NCI-H524 (cell line): ENCODE data around the gene KCNQ5.
A peak's percentile ranks its signal among the peaks of the same experiment; 100 is the strongest.
"Not testable (repeated sequence)": the region's sequence is repeated elsewhere in the genome, so short reads cannot be mapped to it uniquely, and the experiment has no call there.

ENCODE experiments used
- DNase-seq, 2 experiments: peaks; one replicate each; lab custom pipeline; 2025; lab: John Stamatoyannopoulos, UW

KCNQ5 gene

DNA sequence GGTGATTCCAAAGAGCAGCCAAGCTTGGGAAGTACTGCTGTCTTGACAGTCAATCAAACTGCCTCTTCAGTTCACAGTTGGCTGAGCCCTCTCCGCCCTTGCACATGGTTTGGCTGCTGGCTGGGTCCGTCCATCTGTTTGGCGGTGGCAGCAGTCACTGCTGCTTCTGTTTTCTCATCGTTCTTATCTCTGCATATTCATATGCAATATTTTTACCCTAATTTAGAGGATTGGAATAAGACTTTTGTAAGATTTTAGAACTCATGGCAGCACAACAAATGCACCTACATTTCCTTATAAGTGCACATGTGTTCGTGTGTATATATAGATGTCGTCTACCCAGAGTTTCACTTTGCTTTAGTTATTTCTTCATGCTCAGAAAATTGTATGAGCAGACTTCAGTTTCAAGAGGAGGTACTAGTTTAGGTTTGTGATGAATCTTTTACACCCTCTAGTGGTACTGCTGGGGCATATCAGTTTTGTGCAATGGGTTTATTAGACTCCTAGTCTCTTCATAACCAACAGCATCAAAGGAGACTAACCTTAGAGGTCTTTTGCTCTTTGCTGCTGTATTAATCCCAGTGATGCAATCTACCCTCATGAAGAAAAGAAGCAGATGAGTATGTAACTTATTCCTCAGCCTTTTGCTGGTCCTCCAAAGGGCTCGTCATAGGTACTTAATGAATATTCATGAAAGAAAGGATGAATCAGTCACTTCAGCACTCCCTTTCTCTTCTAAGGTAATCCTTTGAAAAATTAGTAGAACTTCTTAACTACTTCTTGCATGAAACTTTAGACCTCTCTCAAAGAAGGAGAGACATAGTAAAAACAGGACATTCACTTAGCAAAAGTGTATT lies 559.1 kb downstream of the KCNQ5 start:
- peak; percentile 89 to 94 for DNase-seq

DNA sequence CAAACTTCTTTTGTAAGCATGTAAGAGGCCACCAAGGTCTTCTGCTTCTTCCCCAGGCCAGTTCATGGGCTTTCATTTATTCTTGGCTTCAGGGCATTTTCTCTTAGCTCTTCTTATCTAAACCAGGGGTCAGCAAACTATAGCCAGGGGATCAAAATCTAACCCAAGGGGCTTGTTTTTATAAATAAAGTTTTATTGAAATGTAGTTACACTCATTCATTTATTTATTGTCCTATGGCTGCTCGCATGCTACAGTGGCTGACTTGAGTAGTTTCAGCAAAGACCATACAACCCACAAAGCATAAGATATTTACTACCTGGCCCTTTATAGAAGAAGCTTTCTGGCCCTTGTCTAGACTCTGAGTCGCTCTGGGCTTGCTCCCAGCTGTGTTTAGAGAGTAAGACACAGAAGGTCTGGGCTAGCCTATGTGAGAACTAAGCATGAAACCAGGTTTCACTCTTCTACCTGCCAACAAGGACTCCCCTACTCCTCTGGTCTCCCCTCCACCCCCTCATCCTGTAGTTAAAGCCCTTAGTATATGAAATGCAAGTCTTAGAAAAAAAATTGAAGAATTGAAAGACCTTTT lies 560.2 kb downstream of the KCNQ5 start:
- no peak for DNase-seq

DNA sequence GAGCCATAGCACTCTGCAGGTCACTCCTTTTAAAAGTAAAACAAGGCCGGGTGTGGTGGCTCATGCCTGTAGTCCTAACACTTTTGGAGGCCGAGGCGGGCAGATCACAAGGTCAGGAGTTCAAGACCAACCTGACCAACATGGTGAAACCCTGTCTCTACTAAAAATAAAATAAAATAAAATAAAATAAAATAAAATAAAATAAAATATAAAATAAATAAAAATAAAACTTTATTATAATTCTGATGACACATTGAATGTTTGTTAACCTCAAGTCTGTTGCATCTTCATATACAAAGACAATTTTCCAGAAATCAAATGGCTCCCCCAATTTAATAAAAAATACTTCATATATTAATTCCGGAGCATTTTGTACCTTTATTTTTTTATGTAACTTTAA lies 571.4 kb downstream of the KCNQ5 start:
- not testable (repeated sequence) for DNase-seq

DNA sequence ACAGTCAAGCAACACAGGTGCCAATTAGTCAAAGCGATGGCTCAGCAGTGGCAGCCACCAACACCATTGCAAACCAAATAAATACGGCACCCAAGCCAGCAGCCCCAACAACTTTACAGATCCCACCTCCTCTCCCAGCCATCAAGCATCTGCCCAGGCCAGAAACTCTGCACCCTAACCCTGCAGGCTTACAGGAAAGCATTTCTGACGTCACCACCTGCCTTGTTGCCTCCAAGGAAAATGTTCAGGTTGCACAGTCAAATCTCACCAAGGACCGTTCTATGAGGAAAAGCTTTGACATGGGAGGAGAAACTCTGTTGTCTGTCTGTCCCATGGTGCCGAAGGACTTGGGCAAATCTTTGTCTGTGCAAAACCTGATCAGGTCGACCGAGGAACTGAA lies 572.9 kb downstream of the KCNQ5 start:
- DNase-seq, result no peak

DNA sequence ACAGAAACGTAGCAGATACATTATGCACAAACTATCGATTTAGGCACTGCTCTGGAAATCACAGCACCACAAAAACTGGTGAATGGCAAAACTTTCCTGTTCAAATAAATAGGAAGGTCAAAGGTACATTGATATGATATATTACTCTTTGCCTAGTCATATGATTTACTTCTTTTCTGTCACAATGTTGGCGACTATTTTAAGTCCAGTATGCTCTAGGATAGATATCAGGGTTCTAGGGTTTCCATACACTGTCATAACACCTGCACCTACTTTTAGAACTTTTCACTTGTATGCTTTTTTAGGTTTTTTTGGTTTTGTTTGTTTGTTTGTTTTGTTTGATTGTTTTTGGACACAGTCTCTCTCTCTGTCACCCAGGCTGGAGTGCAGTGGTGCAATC lies 578.4 kb downstream of the KCNQ5 start:
- DNase-seq, result no peak

DNA sequence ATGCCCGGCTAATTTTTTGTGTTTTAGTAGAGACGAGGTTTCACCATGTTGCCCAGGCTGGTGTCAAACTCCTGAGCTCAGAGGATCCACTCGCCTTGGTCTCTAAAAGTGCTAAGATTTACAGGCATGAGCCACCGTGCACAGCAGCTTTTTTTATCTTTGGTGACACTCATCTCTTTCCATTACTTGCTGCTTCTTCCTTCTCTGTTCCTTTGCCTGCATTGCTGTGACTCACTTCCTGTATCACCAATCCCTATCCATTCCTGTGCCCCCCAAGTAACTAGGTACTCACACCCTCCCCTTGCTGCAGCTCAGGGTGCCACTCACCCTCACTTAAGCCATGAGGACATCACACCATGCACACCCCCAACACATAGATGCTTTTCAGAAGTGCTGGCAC lies 578.9 kb downstream of the KCNQ5 start:
- DNase-seq, result no peak

DNA sequence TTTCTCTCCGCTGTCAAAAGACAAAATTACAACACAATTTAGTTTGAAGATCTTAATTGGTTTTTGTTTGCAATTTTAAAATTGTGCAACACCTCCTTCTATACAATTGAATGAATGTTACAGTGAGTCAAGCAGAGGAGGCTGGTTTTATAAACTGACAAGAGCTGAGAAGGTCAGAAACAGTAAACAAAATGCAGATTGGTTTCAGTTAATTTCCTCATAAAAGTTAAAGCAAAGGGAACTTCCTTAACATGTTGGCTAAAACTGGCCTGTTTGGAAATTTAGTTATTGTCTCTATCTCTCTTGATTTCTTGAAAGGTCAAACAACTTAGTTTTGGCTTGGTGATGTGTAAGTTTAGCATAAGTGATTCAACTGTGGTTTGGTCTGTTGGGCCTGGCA lies 581.2 kb downstream of the KCNQ5 start:
- no peak for DNase-seq

DNA sequence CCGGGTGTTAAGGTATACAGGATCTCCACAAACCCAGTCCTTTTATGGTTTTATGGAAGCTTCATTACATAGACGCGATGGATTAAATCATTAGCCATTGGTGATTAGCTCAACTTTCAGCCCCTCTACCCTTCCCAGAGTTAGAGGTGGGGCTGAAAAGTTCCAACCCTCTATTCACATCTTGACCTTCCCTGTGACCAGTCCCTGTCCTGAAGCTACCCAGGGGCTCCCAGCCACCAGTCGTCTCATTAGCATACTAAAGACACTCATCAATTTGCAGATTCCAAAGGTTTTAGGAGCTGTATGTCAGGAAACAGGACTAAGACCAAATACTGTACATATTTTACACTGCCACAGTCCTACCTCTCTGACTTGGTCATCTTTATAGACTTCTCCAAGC lies 582.4 kb downstream of the KCNQ5 start:
- DNase-seq, result no peak

DNA sequence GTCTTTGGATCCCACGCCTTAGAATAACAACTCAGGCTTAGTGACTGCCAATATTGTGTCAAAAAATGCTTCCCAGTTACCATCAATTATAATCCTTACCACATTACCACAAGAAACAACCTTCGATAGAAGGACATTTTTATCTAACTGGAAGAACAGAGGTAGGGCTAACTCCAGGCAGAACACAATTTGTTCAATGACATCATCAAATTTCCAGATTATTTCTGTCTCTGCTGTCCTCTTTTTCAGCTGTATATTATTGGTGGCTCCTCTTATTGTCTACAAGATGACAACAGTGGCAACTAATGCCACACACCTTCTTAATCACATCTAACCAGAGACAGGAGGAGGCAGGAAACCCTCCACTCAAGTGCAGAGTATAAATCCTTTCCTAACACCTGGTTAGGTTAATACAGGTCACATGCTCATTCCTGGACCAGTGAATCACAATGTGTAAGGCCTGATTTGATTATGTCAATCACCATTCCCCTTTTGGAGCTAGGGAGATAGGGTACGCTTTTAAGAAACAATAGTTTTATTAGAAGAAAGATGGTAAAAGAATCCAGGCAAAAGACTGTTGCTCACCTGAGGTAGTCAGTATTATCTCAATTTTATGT lies 585.5 kb downstream of the KCNQ5 start:
- peak in 1 of 2 experiments; percentile 4 for DNase-seq

DNA sequence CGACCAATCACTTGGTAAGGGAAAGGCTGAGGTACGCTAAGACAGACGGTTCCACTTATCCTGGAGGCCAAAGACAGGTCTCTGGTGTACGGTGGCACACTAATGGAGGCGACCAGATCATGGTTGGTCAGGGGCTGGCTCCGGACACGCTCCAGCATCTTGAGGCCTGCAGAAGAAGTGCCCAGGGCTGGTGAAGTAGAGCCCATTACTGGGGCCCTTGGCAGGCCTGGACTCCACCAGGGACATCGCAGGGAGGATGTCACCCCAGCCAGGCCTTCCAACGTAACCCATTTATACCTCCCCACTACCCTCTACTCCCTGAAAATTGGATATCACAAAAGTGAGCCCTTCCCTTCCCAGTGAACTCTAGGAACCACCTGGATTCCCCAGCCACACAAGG lies 587.3 kb downstream of the KCNQ5 start:
- DNase-seq, result no peak

DNA sequence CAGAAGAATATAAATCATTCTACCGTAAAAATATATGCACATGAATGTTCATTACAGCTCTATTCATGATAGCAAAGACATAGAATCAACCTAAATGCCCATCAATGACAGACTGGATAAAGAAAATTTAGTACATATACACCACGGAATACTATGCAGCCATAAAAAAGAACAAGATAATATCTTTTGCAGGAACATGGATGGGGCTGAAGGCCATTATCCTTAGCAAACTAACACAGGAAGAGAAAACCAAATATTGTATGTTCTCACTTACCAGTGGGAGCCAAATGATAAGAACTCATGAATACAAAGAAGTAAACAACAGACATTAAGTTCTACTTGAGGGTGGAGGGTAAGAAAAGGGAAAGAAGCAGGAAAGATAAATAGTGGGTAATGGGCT lies 595.0 kb downstream of the KCNQ5 start:
- no peak for DNase-seq

DNA sequence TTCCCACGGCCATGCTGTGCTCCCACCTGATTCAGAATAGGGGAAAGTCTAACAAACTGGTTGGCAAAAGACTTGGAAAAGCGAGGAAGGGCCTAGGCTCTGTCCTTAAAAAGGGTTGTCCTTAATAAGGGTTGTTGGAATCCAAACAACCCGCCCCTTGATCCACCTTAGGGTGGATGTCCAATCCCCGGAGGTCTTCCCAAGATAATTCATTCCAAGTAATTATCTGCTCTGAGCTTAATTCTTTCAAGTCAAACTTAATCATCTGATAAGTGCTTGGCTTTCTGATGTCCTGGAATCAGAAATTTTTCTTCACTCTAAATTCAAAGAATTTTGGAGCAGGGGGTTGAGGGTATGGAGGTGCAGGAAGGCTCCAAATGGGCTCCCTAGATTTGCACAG lies 603.5 kb downstream of the KCNQ5 start, which contains the start of gene KHDC1L:
KHDC1L (minus strand) TSS at position 101 of the 400 bp plus-strand sequence; CDS start at position 13, 88 bp downstream.
- no peak for DNase-seq

DNA sequence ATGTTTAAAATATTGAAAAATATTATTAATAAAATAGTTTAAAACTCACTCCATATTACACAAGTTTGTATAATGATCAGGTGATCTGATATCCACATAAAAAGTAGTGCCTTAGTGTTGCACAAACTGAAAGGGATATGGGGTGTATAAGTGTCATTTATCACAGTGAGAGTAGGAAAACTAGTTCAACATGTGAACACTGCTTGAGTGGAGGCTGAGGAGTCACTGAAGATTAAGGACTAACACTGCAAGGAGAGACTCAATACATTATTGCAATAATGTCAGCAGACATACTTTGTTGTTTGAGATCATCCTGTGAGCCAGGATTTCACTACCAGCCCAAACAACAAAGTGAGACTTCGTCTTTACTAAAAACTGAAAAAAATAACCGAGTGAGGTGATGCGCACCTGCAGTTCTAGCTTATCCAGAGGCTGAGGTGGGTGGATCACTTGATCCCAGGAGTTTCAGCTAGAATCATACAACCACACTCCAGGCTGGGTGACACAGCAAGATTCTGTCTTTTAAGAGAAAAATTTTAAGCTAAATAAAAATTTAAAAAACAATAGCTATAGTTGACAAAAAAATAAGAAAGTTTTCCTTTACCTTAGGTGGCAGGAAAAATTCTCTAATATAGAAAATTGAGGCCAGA lies 605.9 kb downstream of the KCNQ5 start:
- DNase-seq, result no peak

DNA sequence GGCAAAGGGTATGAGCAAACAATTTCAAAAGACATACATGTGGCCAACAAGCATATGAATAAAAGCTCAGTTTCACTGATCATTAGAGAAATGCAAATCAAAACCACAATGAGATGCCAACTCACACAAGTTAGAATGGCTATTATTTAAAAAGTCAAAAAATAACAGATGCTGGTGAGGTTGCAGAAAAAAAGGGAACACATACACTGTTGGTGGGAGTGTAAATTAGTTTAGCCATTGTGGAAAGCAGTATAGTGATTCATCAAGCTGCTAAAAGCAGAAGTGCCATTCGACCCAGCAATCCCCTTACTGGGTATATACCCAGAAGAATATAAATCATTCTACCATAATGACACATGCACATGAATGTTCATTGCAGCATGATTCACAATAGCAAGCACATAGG lies 610.1 kb downstream of the KCNQ5 start:
- no peak for DNase-seq

DNA sequence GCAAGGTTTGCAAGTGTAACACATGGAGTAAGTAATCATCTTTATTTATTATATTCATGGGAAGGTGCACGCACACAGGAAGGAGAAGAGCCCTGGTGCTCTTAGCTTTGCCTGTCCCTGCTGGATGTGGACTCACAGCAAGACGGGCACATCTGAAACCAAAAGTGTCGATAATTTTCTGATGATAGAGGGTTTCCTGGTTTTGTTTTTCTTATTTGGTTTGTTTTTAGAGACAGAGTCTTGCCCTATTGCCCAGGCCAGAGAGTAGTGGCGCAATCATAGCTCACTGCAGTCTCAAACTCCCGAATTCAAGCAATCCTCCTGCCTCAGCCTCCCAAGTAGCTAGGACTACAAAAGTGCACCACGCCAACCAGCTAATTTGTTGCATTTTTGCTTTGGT lies 611.2 kb downstream of the KCNQ5 start:
- DNase-seq, result no peak

DNA sequence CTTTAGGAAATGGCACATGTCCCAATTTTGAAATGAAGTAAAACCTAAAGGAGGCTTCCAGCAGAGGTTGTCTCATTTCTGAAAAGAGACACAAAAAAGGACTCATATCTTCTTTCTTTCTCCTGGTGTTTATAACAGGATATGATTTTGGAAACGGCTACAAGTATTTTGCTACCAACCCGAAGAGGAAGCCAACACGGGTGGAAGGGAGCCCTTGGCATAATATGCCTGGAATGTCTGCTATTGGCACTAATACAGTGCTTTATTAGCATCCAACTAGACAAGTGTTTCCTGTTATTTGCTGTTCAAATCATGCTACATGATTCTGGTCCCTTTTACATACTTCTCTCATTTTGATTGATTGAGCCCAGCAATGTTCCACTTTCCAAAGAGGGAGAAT lies 612.1 kb downstream of the KCNQ5 start:
- not testable (repeated sequence) for DNase-seq

DNA sequence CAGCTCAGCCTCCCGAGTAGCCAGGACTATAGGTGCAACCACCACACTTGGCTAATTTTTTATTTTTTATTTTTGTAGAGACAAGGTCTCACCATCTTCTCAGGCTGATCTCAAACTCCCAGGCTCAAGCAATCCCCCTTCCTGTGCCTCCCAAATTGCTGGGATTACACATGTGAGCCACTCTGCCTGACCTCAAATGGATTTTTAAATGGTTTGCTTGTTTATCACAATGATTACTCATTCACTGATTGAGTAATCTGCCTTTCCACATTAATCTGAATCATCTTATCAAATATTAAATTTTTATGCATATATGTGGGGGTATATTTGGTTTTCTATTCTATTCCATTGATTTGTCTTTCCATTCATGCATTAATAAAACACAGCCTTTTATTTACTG lies 612.9 kb downstream of the KCNQ5 start:
- no peak for DNase-seq

DNA sequence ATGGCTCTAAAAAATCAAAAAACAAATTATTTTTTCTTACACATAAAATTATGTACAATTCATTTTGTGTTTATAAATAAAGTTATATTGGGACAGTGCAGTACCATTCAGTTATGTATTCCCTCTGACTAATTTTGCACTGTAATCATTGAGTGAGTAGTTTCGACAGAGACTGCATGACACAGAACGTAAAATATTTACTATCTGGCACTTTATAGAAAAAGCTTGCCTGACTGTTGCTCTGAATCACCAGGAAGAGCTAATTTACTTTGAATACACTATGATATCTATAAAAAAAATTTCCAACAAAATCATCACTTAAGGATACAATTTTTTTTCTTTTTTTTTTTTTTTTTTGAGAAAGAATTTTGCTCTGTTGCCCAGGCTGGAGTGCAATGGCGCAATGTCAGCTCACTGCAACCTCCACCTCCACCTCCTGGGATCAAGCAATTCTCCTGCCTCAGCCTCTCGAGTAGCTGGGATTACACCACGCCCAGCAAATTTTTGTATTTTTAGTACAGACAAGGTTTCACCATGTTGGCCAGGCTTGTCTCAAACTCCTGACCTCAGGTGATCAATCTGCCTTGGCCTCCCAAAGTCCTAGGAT lies 614.4 kb downstream of the KCNQ5 start:
- no peak for DNase-seq

DNA sequence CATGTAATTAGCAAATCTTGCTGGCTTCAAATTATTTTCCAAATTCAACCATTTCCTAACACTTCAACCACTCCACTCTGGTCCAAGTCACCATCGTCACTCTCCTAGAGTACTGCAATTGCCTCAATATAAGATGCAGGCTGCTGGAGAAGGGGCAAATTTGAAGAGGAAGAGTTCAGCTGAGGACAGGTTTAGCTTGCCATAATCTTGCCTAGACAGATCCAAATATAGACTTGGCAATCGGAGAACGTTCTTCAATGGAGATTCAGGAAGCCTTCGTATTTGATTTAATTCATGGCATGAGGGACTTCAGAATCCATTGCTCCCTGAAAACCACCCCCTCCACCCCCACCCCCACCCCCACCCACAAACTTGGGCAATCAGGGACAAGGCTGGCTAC lies 618.9 kb downstream of the KCNQ5 start:
- no peak for DNase-seq

DNA sequence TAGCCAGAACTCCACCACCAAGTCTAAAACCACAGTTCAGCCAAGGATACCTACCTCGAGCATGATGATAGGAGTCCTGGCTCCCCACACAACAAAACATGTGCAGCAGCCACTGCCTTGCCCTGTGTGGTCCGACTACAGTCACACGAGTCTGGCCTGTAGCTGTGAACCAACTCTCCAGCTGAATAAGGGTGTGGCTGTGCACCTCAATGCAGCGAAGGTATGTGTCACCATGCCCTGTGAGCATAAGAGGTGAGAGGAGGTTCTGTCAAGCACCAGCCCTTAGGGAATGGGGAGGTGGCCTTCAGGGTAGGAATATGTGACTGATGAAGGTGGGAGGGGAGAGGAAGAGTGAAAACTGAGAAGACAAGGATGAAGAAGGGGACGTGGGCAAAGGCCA lies 620.1 kb downstream of the KCNQ5 start:
- no peak for DNase-seq
